Fibroblast of lung (primary cell): ENCODE results near the gene WNT4. TPM values are rescaled to one million over a fixed set of nuclear protein-coding genes. Genes with fewer than 3 reads are reported as not detected.

Experiments
- DNase-seq, 2 donors: peaks; one replicate each; pipeline versions ENCODE4 v3.0.0 to v3.0.0-alpha.2; 2010; ENCODE audit warnings: low read depth in 2 of 2
- H2AFZ ChIP-seq: 2 replicates; pipeline ENCODE4 v1.5.1; 2012; ENCODE audit warnings: low read length, control low read depth, inconsistent platforms
- H3K27ac ChIP-seq: 2 replicates; pipeline ENCODE4 v1.5.1; 2011; ENCODE audit warnings: low read length, control low read depth; ENCODE audit not compliant: insufficient read depth
- H3K27me3 ChIP-seq: 2 replicates; pipeline ENCODE4 v1.5.1; 2011; ENCODE audit warnings: mild to moderate bottlenecking, low read length; ENCODE audit not compliant: control insufficient read depth, insufficient read depth
- H3K36me3 ChIP-seq: 2 replicates; pipeline ENCODE4 v1.5.1; 2011; ENCODE audit warnings: low read length; ENCODE audit not compliant: control insufficient read depth, insufficient read depth
- H3K4me1 ChIP-seq: 2 replicates; pipeline ENCODE4 v1.5.1; 2011; ENCODE audit warnings: low read length; ENCODE audit not compliant: control insufficient read depth, insufficient read depth; ENCODE audit errors: extremely low read depth
- H3K4me2 ChIP-seq: 2 replicates; pipeline ENCODE4 v1.5.1; 2011; ENCODE audit warnings: low read length, control low read depth; ENCODE audit not compliant: insufficient read depth; ENCODE audit errors: extremely low read depth
- H3K4me3 ChIP-seq, 4 experiments: fragments of 200-600 bp in 1 of 4; sonication (generic) in 1 of 4; replicated peaks in 1 of 4; 2 replicates each; pipeline ENCODE4 v1.5.1; 2011 to 2016; ENCODE audit warnings: low read length in 4 of 4, low read depth in 3 of 4, mild to moderate bottlenecking in 3 of 4, control low read depth in 2 of 4, inconsistent platforms in 1 of 4, mixed read lengths in 1 of 4; ENCODE audit not compliant: insufficient read depth in 1 of 4; ENCODE audit errors: control extremely low read depth in 1 of 4
- H3K79me2 ChIP-seq: 2 replicates; pipeline ENCODE4 v1.5.1; 2012; ENCODE audit warnings: mild to moderate bottlenecking, low read length, inconsistent platforms; ENCODE audit not compliant: control insufficient read depth, insufficient read depth
- H3K9ac ChIP-seq: 2 replicates; pipeline ENCODE4 v1.5.1; 2011; ENCODE audit warnings: mild to moderate bottlenecking, low read length, control low read depth; ENCODE audit not compliant: insufficient read depth
- H3K9me3 ChIP-seq: 2 replicates; pipeline ENCODE4 v1.5.1; 2012; ENCODE audit warnings: low read depth, low read length; ENCODE audit not compliant: control insufficient read depth, insufficient read depth
- H4K20me1 ChIP-seq: 2 replicates; pipeline ENCODE4 v1.5.1; 2011; ENCODE audit warnings: low read length; ENCODE audit not compliant: control insufficient read depth, insufficient read depth; ENCODE audit errors: extremely low read depth
- EZH2 ChIP-seq: IDR thresholded peaks from 2 replicates; pipeline ENCODE4 v1.5.1; 2012; ENCODE audit warnings: low read length, control low read depth, mild to moderate bottlenecking; ENCODE audit errors: missing control alignments
- polyA plus RNA-seq, 2 donors: library from polyadenylated mRNA; depleted of rRNA in 1 of 2; stranded (reverse) in 1 of 2; unstranded in 1 of 2; fragments of >200 nt; gene quantifications; 2 replicates each; pipeline ENCODE4 v1.2.1, GENCODE V29; 2011 to 2012; ENCODE audit warnings: missing spikeins in 1 of 2
- total RNA-seq: library from RNA; depleted of rRNA; stranded (reverse); fragments of >200 nt; gene quantifications from 2 replicates; pipeline ENCODE4 v1.2.1, GENCODE V29; 2014
- TF ChIP-seq, protein P1 (sequence below), 2 donors: IDR thresholded peaks in 1 of 2; conservative IDR thresholded peaks in 1 of 2; 1 replicate in 1 of 2; 2 replicates in 1 of 2; pipeline ENCODE4 v1.5.1; 2011 to 2012; ENCODE audit warnings: low read length in 2 of 2, control low read depth in 1 of 2, inconsistent platforms in 1 of 2, low read depth in 1 of 2, mild to moderate bottlenecking in 1 of 2

WNT4 gene
- total and polyA plus RNA-seq, 2 donors (not counting 1 experiment from before 2014, with no cell fraction given), result under 0.01 TPM; not detected in 1

DNA sequence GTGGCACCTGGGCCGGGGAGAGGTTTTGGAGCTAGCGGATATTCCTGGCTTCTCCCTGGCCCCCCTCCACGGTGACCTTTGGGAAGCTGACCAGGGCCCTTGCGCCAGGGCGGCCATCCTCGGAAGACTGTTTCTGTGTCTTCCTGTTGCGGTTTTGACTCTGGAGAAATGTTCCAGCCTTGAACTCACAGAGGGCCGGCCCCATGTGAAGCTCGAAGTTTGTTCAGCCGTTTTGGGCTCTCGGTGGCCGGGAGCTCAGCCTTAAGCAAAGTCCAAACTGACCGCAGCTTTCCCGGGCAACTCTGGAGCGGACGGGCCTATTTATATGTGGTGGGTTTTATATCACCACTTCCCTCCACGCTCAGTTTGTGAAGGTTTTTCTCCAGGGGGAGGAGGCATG lies 17.0 kb upstream of the WNT4 start:
- no peak for TF ChIP-seq EZH2
- TF ChIP-seq, protein P1, sequence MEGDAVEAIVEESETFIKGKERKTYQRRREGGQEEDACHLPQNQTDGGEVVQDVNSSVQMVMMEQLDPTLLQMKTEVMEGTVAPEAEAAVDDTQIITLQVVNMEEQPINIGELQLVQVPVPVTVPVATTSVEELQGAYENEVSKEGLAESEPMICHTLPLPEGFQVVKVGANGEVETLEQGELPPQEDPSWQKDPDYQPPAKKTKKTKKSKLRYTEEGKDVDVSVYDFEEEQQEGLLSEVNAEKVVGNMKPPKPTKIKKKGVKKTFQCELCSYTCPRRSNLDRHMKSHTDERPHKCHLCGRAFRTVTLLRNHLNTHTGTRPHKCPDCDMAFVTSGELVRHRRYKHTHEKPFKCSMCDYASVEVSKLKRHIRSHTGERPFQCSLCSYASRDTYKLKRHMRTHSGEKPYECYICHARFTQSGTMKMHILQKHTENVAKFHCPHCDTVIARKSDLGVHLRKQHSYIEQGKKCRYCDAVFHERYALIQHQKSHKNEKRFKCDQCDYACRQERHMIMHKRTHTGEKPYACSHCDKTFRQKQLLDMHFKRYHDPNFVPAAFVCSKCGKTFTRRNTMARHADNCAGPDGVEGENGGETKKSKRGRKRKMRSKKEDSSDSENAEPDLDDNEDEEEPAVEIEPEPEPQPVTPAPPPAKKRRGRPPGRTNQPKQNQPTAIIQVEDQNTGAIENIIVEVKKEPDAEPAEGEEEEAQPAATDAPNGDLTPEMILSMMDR (conservative IDR thresholded peaks at IDR 0.05 in 1 of 2, IDR thresholded peaks at IDR 0.05 in 1 of 2; ENCODE audit: low read depth in 1 of 2, low read length in 2 of 2), result no peak
- H3K4me3 ChIP-seq, result no peak overlapping the region
- no peaks in the 10 kb centered on the region for H4K20me1 ChIP-seq
- H3K36me3 ChIP-seq, result no peaks in the 10 kb centered on the region
- H3K79me2 ChIP-seq, result no peaks in the 10 kb centered on the region
- no peak for DNase-seq
- no peaks in the 10 kb centered on the region for H3K4me1 ChIP-seq
- no peak overlapping the region for H3K4me2 ChIP-seq
- H3K9ac ChIP-seq, result no peak overlapping the region
- H3K9me3 ChIP-seq, result no peaks in the 10 kb centered on the region
- no peak overlapping the region for H2AFZ ChIP-seq
- H3K27ac ChIP-seq, result no peak overlapping the region
- H3K27me3 ChIP-seq, result no peaks in the 10 kb centered on the region

DNA sequence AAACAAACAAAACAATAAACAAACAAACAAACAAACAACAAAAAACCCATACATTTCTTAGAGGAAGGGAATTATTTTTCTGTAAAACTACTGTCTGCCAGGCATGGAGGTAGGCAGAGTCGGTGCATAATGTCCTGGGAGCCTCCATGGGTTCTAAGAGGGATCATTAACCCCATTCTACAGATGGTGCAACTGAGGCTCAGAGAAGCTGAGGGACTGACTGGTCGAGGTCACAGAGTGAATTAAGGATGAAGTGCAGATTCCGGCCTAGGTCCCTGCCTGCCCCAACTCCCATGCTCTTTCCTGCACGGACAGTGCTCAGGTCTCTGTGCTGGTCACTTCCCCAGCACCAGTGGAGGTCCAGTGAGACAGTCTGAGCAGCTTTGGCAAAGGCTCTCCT lies 15.8 kb upstream of the WNT4 start:
- Histone ChIP-seq H3K27me3 (peaks cover 1% of the 10 kb centered on the region), H3K27ac (no peak overlapping the region), H4K20me1 (no peaks in the 10 kb centered on the region), H3K9ac (no peak overlapping the region), H3K9me3 (no peaks in the 10 kb centered on the region), H3K4me1 (no peaks in the 10 kb centered on the region), H3K79me2 (no peaks in the 10 kb centered on the region), H3K36me3 (no peaks in the 10 kb centered on the region), H2AFZ (no peak overlapping the region), H3K4me3 (no peak overlapping the region), H3K4me2 (no peak overlapping the region)
- no peak for TF ChIP-seq EZH2
- TF ChIP-seq, protein P1 (conservative IDR thresholded peaks at IDR 0.05 in 1 of 2, IDR thresholded peaks at IDR 0.05 in 1 of 2; ENCODE audit: low read depth in 1 of 2, low read length in 2 of 2), result no peak
- DNase-seq, result no peak

DNA sequence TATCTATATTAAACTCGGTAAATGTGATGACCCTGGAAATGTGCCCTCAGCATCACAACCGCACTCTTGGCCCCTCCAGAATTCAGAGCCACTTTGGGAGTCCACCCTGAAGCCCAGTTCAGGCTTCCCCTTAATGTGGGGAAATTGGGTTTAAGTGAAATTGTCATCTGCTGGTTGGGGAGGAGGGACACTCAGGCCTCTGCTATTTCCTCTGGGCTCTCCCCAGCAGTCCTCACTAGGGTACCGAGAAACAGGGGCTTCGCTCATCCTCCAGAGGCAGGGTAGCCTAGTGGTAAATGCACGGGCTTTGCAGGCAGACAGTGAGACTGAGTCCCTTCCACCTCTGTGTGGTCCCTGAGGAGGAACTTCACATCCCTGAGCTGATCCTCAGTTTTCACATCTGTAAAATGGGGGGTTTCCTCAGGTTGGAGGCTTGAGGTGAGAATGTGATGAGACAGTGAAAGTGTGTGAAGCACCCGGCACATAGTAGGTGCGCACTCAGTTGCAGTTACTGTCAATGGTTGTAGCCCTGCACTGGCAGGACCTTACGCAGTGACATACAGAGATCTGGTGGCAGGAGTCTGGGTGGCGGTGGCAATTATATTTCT lies 14.6 kb upstream of the WNT4 start:
- Histone ChIP-seq H3K9me3 (no peaks in the 10 kb centered on the region), H4K20me1 (no peaks in the 10 kb centered on the region), H3K4me1 (no peaks in the 10 kb centered on the region), H2AFZ (no peak overlapping the region), H3K79me2 (no peaks in the 10 kb centered on the region), H3K9ac (no peak overlapping the region), H3K36me3 (no peaks in the 10 kb centered on the region), H3K4me3 (no peak overlapping the region), H3K4me2 (no peak overlapping the region), H3K27ac (no peak overlapping the region), H3K27me3 (peaks cover 5% of the 10 kb centered on the region)
- DNase-seq, result no peak
- TF ChIP-seq EZH2, result no peak
- TF ChIP-seq, protein P1 (conservative IDR thresholded peaks at IDR 0.05 in 1 of 2, IDR thresholded peaks at IDR 0.05 in 1 of 2; ENCODE audit: low read depth in 1 of 2, low read length in 2 of 2), result no peak
